BJ (cell line): ENCODE data around the gene PRR15. TPM values are rescaled to one million over a fixed set of nuclear protein-coding genes. Genes with fewer than 3 reads are reported as not detected.

Source experiments
- CTCF ChIA-PET: fragments of 350-600 bp; formaldehyde crosslinking; extraction: SDS; loops from one replicate; lab custom pipeline; 2021; ENCODE audit warnings: antibody characterized with exemption, inconsistent platforms; lab: Yijun Ruan, JAX
- POLR2A ChIA-PET: fragments of 300-600 bp; sonication (Branson Sonifier 250); formaldehyde crosslinking; extraction: SDS; loops from one replicate; lab custom pipeline; 2021; ENCODE audit warnings: antibody characterized with exemption; lab: Charles Lee
- DNase-seq: peaks from one replicate; pipeline ENCODE4 v3.0.0-alpha.2; 2011; ENCODE audit warnings: low read depth
- H3K27me3 ChIP-seq: 2 replicates; pipeline ENCODE4 v1.6.0; 2011; ENCODE audit warnings: low read length; ENCODE audit not compliant: control insufficient read depth, insufficient read depth
- H3K36me3 ChIP-seq: 2 replicates; pipeline ENCODE4 v1.5.1; 2011; ENCODE audit warnings: low read length; ENCODE audit not compliant: control insufficient read depth, insufficient read depth
- H3K4me3 ChIP-seq: 2 replicates; pipeline ENCODE4 v1.5.1; 2011; ENCODE audit warnings: low read depth, mild to moderate bottlenecking, control low read depth, low read length
- CTCF ChIP-seq: IDR thresholded peaks from 2 replicates; pipeline ENCODE4 v1.5.1; 2011; ENCODE audit warnings: low read depth, mild to moderate bottlenecking, control low read depth, inconsistent platforms, low read length, moderate library complexity; ENCODE audit not compliant: insufficient read depth
- polyA plus RNA-seq: library from polyadenylated mRNA; depleted of rRNA; stranded (reverse); fragments of >200 nt; gene quantifications from 2 replicates; pipeline ENCODE4 v1.2.3, GENCODE V29; 2011

PRR15 gene
- polyA plus RNA-seq, 1 experiment = 0.63 TPM

GRCh38 chr7:29564496-29565223 is 1.0 kb downstream of the PRR15 start:
- peak; percentile 31 for DNase-seq
- ChIA-PET CTCF (no interaction called here), POLR2A (no interaction called here)
- Histone ChIP-seq H3K27me3 (peaks cover 8% of the 10 kb centered on the region), H3K4me3 (peak overlapping the region; percentile 53), H3K36me3 (no peaks in the 10 kb centered on the region)
- TF ChIP-seq CTCF = no peak

GRCh38 chr7:29565224-29565630 is 1.6 kb downstream of the PRR15 start:
- CTCF ChIA-PET = interaction anchor here (1.7 kb wide), 1 partner anchor 24 kb away, joined by 5 read pairs; no protein-coding TSS in a partner anchor
- no peak for DNase-seq
- POLR2A ChIA-PET = no interaction called here
- TF ChIP-seq CTCF = no peak
- Histone ChIP-seq H3K27me3 (peaks cover 7% of the 10 kb centered on the region), H3K36me3 (no peaks in the 10 kb centered on the region), H3K4me3 (peak overlapping the region; percentile 53)

- POLR2A ChIA-PET = no interaction called here
- Histone ChIP-seq H3K36me3 (no peaks in the 10 kb centered on the region), H3K27me3 (peaks cover 9% of the 10 kb centered on the region), H3K4me3 (no peak overlapping the region)
- no peak for TF ChIP-seq CTCF
- no peak for DNase-seq
- CTCF ChIA-PET = interaction anchor here (0.6 to 1.7 kb wide), 2 partner anchors 12 to 23 kb away, joined by 3 to 5 read pairs; no protein-coding TSS in a partner anchor
These were observed 2.0 kb downstream of the PRR15 start for GRCh38 chr7:29565634-29565981.

- H3K4me3 ChIP-seq = peak overlapping the region; percentile 45
- ChIA-PET CTCF (interaction anchor here (0.6 to 1.7 kb wide), 2 partner anchors 13 to 23 kb away, joined by 3 to 5 read pairs; no protein-coding TSS in a partner anchor), POLR2A (no interaction called here)
- H3K27me3 ChIP-seq = peaks cover 10% of the 10 kb centered on the region
- H3K36me3 ChIP-seq = no peaks in the 10 kb centered on the region
- DNase-seq = no peak
- no peak for TF ChIP-seq CTCF
These were observed 2.5 kb downstream of the PRR15 start for GRCh38 chr7:29565982-29566746.

- CTCF ChIA-PET = no interaction called here
- Histone ChIP-seq H3K27me3 (peaks cover 10% of the 10 kb centered on the region), H3K36me3 (no peaks in the 10 kb centered on the region), H3K4me3 (no peak overlapping the region)
- DNase-seq = no peak
- no peak for TF ChIP-seq CTCF
- POLR2A ChIA-PET = no interaction called here
These were observed 3.5 kb downstream of the PRR15 start for GRCh38 chr7:29567174-29567573.
